ENCODE measurements around the gene NIFK.

DNA sequence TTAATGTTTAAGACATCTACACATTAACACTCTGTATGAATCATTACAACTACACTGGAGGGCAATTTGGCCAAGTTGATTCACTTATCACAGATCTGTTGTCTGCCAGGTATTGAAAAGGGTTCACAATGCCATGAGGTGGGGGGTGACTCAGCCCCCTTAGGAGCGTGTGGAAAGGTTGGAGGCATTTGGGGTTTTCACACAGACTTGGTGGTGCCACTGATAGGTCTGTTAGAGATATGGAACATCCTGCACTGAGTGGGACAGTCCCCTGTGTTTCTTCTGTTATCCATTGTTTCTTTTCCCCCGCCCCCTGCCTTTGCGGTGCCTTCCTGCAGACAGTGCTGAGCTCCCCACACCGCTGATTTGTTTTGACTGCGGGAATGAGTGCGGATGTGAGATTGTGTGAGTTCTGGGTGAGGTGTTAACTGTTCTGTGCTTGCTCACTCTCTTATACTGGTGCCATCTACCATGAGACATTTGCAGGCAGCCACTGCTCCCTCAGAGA lies 9.4 kb upstream of the NIFK start:
- TF ChIP-seq CTCF (conservative IDR thresholded peaks at IDR 0.05; ENCODE audit: low read length) = no peak
- TF ChIP-seq EZH2phosphoT487 (IDR thresholded peaks at IDR 0.05; ENCODE audit: borderline replicate concordance, low read depth, low read length) = no peak
